Measurements from ENCODE around the gene HMGCS1. TPM values are rescaled to one million over a fixed set of nuclear protein-coding genes. Genes with fewer than 3 reads are reported as not detected.
"Not testable (repeated sequence)": the region's sequence is repeated elsewhere in the genome, so short reads cannot be mapped to it uniquely, and the experiment has no call there.

HMGCS1 gene
- total RNA-seq (2014; rRNA removed; shearing (Covaris generic)) = 40.2 and 54.4 TPM in 2 replicates

- DNase-seq (ENCODE audit: low read depth) = peak; percentile 100
These were observed at the start of gene HMGCS1 for GRCh38 chr5:43313035-43313853. TSS of gene HMGCS1 (minus strand) at chr5:43313412. CDS start at chr5:43298965, 14,447 bp downstream.

- no peak for DNase-seq (ENCODE audit: low read depth)
These were observed 45.5 kb upstream of the HMGCS1 start for GRCh38 chr5:43358726-43359125.

- DNase-seq (ENCODE audit: low read depth) = no peak
These were observed 45.1 kb upstream of the HMGCS1 start for GRCh38 chr5:43358301-43358700.

- no peak for DNase-seq (ENCODE audit: low read depth)
These were observed 44.7 kb upstream of the HMGCS1 start for GRCh38 chr5:43357878-43358281.

- DNase-seq (ENCODE audit: low read depth) = no peak
These were observed 43.9 kb upstream of the HMGCS1 start for GRCh38 chr5:43357067-43357466.

GRCh38 chr5:43354774-43355173 is 41.6 kb upstream of the HMGCS1 start:
- no peak for DNase-seq (ENCODE audit: low read depth)

GRCh38 chr5:43353668-43354067 is 40.5 kb upstream of the HMGCS1 start:
- no peak for DNase-seq (ENCODE audit: low read depth)

GRCh38 chr5:43352915-43353314 is 39.7 kb upstream of the HMGCS1 start:
- no peak for DNase-seq (ENCODE audit: low read depth)

GRCh38 chr5:43352131-43352530 is 38.9 kb upstream of the HMGCS1 start:
- DNase-seq (ENCODE audit: low read depth) = no peak

GRCh38 chr5:43348861-43349363 is 35.7 kb upstream of the HMGCS1 start:
- no peak for DNase-seq (ENCODE audit: low read depth)

- no peak for DNase-seq (ENCODE audit: low read depth)
These were observed 35.0 kb upstream of the HMGCS1 start for GRCh38 chr5:43348207-43348606.

GRCh38 chr5:43338862-43339261 is 25.6 kb upstream of the HMGCS1 start:
- no peak for DNase-seq (ENCODE audit: low read depth)

GRCh38 chr5:43336159-43336558 is 22.9 kb upstream of the HMGCS1 start:
- DNase-seq (ENCODE audit: low read depth) = peak; percentile 55

- peak; percentile 33 for DNase-seq (ENCODE audit: low read depth)
These were observed 22.5 kb upstream of the HMGCS1 start for GRCh38 chr5:43335681-43336080.

GRCh38 chr5:43332401-43332800 is 19.2 kb upstream of the HMGCS1 start:
- peak; percentile 59 for DNase-seq (ENCODE audit: low read depth)

- not testable (repeated sequence) for DNase-seq (ENCODE audit: low read depth)
These were observed 12.4 kb upstream of the HMGCS1 start for GRCh38 chr5:43325624-43326023.

- DNase-seq (ENCODE audit: low read depth) = not testable (repeated sequence)
These were observed 10.3 kb upstream of the HMGCS1 start for GRCh38 chr5:43323488-43323887.

- DNase-seq (ENCODE audit: low read depth) = no peak
These were observed 7.6 kb upstream of the HMGCS1 start for GRCh38 chr5:43320846-43321245.

- DNase-seq (ENCODE audit: low read depth) = peak; percentile 45
These were observed 3.2 kb upstream of the HMGCS1 start for GRCh38 chr5:43316421-43316820.

- no peak for DNase-seq (ENCODE audit: low read depth)
These were observed 2.5 kb upstream of the HMGCS1 start for GRCh38 chr5:43315682-43316081.

GRCh38 chr5:43315263-43315662 is 2.1 kb upstream of the HMGCS1 start:
- DNase-seq (ENCODE audit: low read depth) = peak; percentile 90

GRCh38 chr5:43314724-43315123 is 1.5 kb upstream of the HMGCS1 start:
- peak; percentile 22 for DNase-seq (ENCODE audit: low read depth)

- DNase-seq (ENCODE audit: low read depth) = peak; percentile 49
These were observed 744 bp upstream of the HMGCS1 start for GRCh38 chr5:43313854-43314457.

Measured in M059J (cell line).